ENCODE measurements around the gene IVD. TPM values are rescaled to one million over a fixed set of nuclear protein-coding genes. Genes with fewer than 3 reads are reported as not detected.
A peak's percentile ranks its signal among the peaks of the same experiment; 100 is the strongest.

The IVD gene
- total and polyA plus RNA-seq, 10 donors: 25.1 to 93.9 (median 59.6) TPM

GRCh38 chr15:40386480-40386879, 19.1 kb upstream of the IVD start:
- Histone ChIP-seq H3K36me3 (peaks cover 3 to 56% (median 19%) of the 10 kb centered on the region in 6 donors), H3K27ac (no peak overlapping the region), H3K4me3 (no peak overlapping the region), H3K9me3 (no peaks in the 10 kb centered on the region), H3K4me1 (peaks cover 0 to 55% (median 29%) of the 10 kb centered on the region in 6 donors), H3K27me3 (replicated peaks in 1 of 7) (no peaks in the 10 kb centered on the region)
- intact Hi-C loops (cut with DNase I; ENCODE audit: low total_unique reads): no loop called here
- DNase-seq: no peak
- TF ChIP-seq POLR2AphosphoS5 (IDR thresholded peaks at IDR 0.05): no peak
- TF ChIP-seq, protein P1, sequence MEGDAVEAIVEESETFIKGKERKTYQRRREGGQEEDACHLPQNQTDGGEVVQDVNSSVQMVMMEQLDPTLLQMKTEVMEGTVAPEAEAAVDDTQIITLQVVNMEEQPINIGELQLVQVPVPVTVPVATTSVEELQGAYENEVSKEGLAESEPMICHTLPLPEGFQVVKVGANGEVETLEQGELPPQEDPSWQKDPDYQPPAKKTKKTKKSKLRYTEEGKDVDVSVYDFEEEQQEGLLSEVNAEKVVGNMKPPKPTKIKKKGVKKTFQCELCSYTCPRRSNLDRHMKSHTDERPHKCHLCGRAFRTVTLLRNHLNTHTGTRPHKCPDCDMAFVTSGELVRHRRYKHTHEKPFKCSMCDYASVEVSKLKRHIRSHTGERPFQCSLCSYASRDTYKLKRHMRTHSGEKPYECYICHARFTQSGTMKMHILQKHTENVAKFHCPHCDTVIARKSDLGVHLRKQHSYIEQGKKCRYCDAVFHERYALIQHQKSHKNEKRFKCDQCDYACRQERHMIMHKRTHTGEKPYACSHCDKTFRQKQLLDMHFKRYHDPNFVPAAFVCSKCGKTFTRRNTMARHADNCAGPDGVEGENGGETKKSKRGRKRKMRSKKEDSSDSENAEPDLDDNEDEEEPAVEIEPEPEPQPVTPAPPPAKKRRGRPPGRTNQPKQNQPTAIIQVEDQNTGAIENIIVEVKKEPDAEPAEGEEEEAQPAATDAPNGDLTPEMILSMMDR (IDR thresholded peaks at IDR 0.05 in 8 of 11, conservative IDR thresholded peaks at IDR 0.05 in 3 of 11): no peak
- no peak for TF ChIP-seq POLR2A (IDR thresholded peaks at IDR 0.05)
- WGBS, 5 donors: 92 to 99% (median 95%) methylated on average over 3 of the region's 3 CpGs

- H3K4me3 ChIP-seq: no peak overlapping the region
- intact Hi-C loops (cut with DNase I; ENCODE audit: low total_unique reads): no loop called here
- peaks cover 0 to 34% (median 12%) of the 10 kb centered on the region in 6 donors for H3K4me1 ChIP-seq
- peak overlapping the region in 7 of 8 donors; percentile 18 to 86 (median 72) for H3K27ac ChIP-seq
- WGBS, 5 donors: 63 to 83% (median 69%) methylated on average over 13 of the region's 13 CpGs
- TF ChIP-seq POLR2AphosphoS5 (IDR thresholded peaks at IDR 0.05) (peak in 1 of 3 donors; percentile 19), POLR2A (IDR thresholded peaks at IDR 0.05) (no peak)
- TF ChIP-seq, protein P1 (IDR thresholded peaks at IDR 0.05 in 8 of 11, conservative IDR thresholded peaks at IDR 0.05 in 3 of 11): no peak
- H3K36me3 ChIP-seq: peaks cover 3 to 83% (median 37%) of the 10 kb centered on the region in 6 donors
- no peaks in the 10 kb centered on the region for H3K9me3 ChIP-seq
- DNase-seq: peak; percentile 71
- no peaks in the 10 kb centered on the region for H3K27me3 ChIP-seq (replicated peaks in 1 of 7)
Measured at GRCh38 chr15:40388941-40389823, 16.4 kb upstream of the IVD start.

- Histone ChIP-seq H3K4me1 (peaks cover 0 to 29% (median 10%) of the 10 kb centered on the region in 6 donors), H3K9me3 (no peaks in the 10 kb centered on the region), H3K27ac (peak overlapping the region in 5 of 8 donors; percentile 69 to 86 (median 77)), H3K4me3 (no peak overlapping the region), H3K27me3 (replicated peaks in 1 of 7) (no peaks in the 10 kb centered on the region), H3K36me3 (peaks cover 3 to 91% (median 37%) of the 10 kb centered on the region in 6 donors)
- intact Hi-C loops (cut with DNase I; ENCODE audit: low total_unique reads): no loop called here
- TF ChIP-seq POLR2AphosphoS5 (IDR thresholded peaks at IDR 0.05) (no peak), POLR2A (IDR thresholded peaks at IDR 0.05) (no peak)
- TF ChIP-seq, protein P1 (IDR thresholded peaks at IDR 0.05 in 8 of 11, conservative IDR thresholded peaks at IDR 0.05 in 3 of 11): no peak
- peak; percentile 28 for DNase-seq
- WGBS, 5 donors: 89 to 96% (median 93%) methylated on average over 2 of the region's 2 CpGs
Measured at GRCh38 chr15:40389824-40390595, 15.6 kb upstream of the IVD start.

All from spleen (tissue), 11 donors.